GM06990 (cell line): ENCODE data around the gene HABP4.

Experiments
- DNase-seq: peaks from one replicate; pipeline ENCODE4 v3.0.0-alpha.2; 2011; ENCODE audit not compliant: insufficient read length; ENCODE audit errors: extremely low read depth
- H3K27me3 ChIP-seq: replicated peaks from 2 replicates; pipeline ENCODE4 v1.6.0; 2011; ENCODE audit warnings: low read length; ENCODE audit not compliant: control insufficient read depth, insufficient read depth
- H3K36me3 ChIP-seq: 2 replicates; pipeline ENCODE4 v1.5.1; 2011; ENCODE audit warnings: low read length; ENCODE audit not compliant: control insufficient read depth, insufficient read depth
- H3K4me3 ChIP-seq: replicated peaks from 2 replicates; pipeline ENCODE4 v1.5.1; 2011; ENCODE audit warnings: low read depth, mild to moderate bottlenecking, control low read depth, low read length
- TF ChIP-seq, protein P1 (sequence below): IDR thresholded peaks from 2 replicates; pipeline ENCODE4 v1.5.1; 2011; ENCODE audit warnings: low read length, control low read depth, mild to moderate bottlenecking, inconsistent platforms; ENCODE audit not compliant: insufficient read depth, poor library complexity, severe bottlenecking

Gene HABP4

GRCh38 chr9:96487029-96487396 lies 37.0 kb downstream of the HABP4 start:
- Histone ChIP-seq H3K4me3 (no peak overlapping the region), H3K27me3 (no peaks in the 10 kb centered on the region), H3K36me3 (no peaks in the 10 kb centered on the region; the same call in 1 of the 2 replicates)
- TF ChIP-seq, protein P1, sequence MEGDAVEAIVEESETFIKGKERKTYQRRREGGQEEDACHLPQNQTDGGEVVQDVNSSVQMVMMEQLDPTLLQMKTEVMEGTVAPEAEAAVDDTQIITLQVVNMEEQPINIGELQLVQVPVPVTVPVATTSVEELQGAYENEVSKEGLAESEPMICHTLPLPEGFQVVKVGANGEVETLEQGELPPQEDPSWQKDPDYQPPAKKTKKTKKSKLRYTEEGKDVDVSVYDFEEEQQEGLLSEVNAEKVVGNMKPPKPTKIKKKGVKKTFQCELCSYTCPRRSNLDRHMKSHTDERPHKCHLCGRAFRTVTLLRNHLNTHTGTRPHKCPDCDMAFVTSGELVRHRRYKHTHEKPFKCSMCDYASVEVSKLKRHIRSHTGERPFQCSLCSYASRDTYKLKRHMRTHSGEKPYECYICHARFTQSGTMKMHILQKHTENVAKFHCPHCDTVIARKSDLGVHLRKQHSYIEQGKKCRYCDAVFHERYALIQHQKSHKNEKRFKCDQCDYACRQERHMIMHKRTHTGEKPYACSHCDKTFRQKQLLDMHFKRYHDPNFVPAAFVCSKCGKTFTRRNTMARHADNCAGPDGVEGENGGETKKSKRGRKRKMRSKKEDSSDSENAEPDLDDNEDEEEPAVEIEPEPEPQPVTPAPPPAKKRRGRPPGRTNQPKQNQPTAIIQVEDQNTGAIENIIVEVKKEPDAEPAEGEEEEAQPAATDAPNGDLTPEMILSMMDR: no peak
- no peak for DNase-seq

GRCh38 chr9:96487949-96488348 lies 38.0 kb downstream of the HABP4 start:
- H3K36me3 ChIP-seq: no peaks in the 10 kb centered on the region; the same call in 1 of the 2 replicates

DNA sequence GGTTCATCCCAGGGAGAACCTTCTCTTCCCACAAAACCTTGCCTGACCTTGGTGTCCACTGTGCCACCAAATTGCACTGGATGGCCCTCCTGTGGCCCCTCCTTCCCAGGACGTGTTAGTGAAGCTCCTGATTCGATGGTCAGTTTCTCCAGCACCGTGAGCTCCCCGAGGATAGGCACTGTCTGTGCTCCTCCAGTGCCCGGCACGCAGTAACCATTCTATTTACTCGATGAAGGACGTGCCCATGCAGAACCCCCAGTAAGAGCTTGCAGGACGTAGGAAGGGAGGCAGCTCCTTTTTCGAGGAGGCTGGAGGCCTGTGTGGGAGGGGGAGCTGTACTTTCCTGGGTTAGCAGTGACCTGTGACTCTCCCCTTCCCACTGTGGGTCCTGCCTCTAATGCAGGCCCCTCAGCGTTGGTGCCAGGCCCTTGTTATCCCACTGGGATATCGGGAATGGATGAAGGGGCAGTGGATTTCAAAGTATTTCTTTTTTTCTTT lies 39.6 kb downstream of the HABP4 start:
- DNase-seq: no peak
- Histone ChIP-seq H3K36me3 (no peaks in the 10 kb centered on the region; the same call in 1 of the 2 replicates), H3K4me3 (no peak overlapping the region), H3K27me3 (no peaks in the 10 kb centered on the region)
- TF ChIP-seq, protein P1: no peak

More at GRCh38 chr9:96487949-96488348, 38.0 kb downstream of the HABP4 start:
- DNase-seq: no peak
- Histone ChIP-seq H3K27me3 (no peaks in the 10 kb centered on the region), H3K4me3 (no peak overlapping the region)
- TF ChIP-seq, protein P1: no peak

DNA sequence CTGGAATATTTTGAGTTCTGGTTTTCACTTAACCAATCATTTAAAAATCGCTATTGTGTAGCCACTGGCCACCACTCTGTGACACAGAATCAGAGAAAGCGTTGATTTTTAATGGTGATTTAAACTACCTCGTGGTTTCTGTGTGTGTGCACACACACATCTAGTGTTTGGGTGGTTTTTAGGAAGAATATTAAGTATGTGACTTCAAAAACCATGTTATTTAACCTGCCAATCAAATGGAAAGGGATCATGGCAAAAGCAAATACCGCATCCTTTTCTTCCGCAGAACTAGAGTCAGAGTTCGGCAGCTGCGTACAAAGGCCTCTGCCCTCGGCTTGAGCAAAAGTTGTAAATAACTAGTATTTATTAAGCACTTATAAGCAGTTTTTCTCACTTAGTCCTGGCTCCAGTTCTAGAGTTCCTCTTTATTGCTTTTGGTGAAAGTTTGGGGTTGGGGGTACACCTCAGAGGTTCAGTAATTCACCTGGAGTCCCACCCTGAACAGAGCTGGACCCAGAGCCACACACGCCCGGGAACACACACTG lies 40.6 kb downstream of the HABP4 start:
- DNase-seq: no peak
- no peaks in the 10 kb centered on the region; the same call in 1 of the 2 replicates for H3K36me3 ChIP-seq
- no peak overlapping the region for H3K4me3 ChIP-seq
- TF ChIP-seq, protein P1: no peak
- no peaks in the 10 kb centered on the region for H3K27me3 ChIP-seq

DNA sequence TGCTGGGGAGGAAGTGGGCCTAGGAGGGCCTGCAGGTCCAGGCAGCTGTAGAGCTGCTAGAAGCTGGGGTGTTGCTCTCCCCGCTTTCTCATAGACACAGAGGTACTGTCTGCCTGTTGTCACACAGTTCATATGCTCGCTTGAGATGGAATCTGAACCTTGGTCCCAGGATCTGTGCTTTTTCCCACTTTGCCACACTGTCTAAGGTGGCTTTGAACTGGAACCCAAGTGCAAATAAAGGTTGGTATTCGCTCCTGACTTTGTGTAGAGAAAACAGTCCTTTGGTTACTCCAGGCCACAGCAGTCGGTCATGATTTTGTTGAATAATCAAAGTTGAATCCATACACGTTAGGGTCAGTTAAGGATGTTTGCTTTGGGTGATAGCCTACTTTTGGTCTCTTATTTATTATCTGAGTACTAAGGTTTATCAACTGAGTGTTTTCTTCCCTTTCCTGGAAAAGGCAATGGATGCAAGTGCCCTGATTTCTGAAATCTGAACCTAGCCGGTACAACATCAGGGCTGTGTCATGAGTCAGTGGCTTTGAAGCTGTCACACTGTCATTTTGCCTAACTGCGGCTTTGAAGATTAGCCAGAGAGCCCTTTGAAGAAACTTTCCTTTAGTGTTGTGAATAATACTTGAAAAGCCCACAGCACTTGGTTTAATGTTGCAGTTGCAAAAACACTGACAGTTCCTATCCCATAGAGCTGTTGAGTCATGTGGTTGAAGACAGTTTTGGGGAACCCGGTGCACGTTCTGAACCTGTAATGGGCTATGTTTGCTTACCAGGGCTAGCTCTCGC lies 41.3 kb downstream of the HABP4 start:
- no peak for DNase-seq

More for the DNA sequence above, 41.3 kb downstream of the HABP4 start:
- no peak overlapping the region for H3K4me3 ChIP-seq
- H3K36me3 ChIP-seq: no peaks in the 10 kb centered on the region; the same call in 1 of the 2 replicates
- TF ChIP-seq, protein P1: no peak
- no peaks in the 10 kb centered on the region for H3K27me3 ChIP-seq
